ENCODE results near the gene PLS1. TPM values are rescaled to one million over a fixed set of nuclear protein-coding genes. Genes with fewer than 3 reads are reported as not detected.

PLS1 gene
- total RNA-seq, 1 experiment from 2014 or later, result 6.4 TPM

DNA sequence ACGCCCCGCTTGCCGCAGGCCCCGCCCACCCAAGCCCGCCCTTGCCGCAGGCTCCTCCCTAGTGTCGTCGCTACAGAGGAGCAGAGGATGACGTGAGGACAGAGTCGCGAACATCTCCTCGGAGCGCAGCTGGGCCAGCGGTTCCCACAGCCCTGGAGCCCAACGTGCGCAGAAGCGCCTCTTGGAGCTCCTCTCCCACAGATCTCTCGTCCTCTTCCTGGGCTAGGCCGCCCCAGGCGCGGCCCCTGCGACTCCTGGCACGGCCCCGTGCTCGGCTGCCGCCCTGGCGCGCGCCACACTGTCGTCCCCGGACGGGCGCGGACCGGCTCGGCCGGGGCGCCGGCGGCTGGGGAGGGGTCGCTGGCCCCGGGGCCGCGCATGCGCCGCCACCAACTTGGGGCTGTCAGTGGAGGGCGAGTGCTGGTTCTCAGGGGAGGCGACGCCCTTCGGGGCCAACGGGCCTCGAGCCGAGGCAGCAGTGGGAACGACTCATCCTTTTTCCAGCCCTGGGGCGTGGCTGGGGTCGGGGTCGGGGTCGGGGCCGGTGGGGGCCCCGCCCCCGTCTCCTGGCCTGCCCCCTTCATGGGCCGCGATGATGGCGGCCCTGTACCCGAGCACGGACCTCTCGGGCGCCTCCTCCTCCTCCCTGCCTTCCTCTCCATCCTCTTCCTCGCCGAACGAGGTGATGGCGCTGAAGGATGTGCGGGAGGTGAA is 127.9 kb downstream of the PLS1 start, which contains the start of gene TRPC1:
Gene TRPC1 (plus strand): TSS at position 67 of the 714 bp plus-strand sequence. CDS start 526 bp downstream, at position 593.
- CTCF ChIA-PET, result no interaction called here
- Histone ChIP-seq H3K36me3 (ENCODE audit: insufficient read depth, low read length, poor library complexity, severe bottlenecking) (no peaks in the 10 kb centered on the region), H3K4me3 (ENCODE audit: low read depth, low read length, poor library complexity, severe bottlenecking) (peak within 1 kb of the TSS; percentile 58), H3K27me3 (replicated peaks; ENCODE audit: insufficient read depth, low read depth, low read length, poor library complexity) (peaks cover 39% of the 10 kb centered on the region), H3K9me3 (ENCODE audit: low read depth, low read length, poor library complexity, severe bottlenecking) (no peaks in the 10 kb centered on the region), H3K4me1 (ENCODE audit: insufficient read depth, low read length, poor library complexity, severe bottlenecking) (peaks cover 7% of the 10 kb centered on the region), H3K27ac (ENCODE audit: low read depth, low read length, poor library complexity, severe bottlenecking) (no peak within 1 kb of the TSS)
- intact Hi-C loops (cut with micrococcal nuclease; ENCODE audit: unreplicated experiment), result no loop called here
- TF ChIP-seq, protein P1, sequence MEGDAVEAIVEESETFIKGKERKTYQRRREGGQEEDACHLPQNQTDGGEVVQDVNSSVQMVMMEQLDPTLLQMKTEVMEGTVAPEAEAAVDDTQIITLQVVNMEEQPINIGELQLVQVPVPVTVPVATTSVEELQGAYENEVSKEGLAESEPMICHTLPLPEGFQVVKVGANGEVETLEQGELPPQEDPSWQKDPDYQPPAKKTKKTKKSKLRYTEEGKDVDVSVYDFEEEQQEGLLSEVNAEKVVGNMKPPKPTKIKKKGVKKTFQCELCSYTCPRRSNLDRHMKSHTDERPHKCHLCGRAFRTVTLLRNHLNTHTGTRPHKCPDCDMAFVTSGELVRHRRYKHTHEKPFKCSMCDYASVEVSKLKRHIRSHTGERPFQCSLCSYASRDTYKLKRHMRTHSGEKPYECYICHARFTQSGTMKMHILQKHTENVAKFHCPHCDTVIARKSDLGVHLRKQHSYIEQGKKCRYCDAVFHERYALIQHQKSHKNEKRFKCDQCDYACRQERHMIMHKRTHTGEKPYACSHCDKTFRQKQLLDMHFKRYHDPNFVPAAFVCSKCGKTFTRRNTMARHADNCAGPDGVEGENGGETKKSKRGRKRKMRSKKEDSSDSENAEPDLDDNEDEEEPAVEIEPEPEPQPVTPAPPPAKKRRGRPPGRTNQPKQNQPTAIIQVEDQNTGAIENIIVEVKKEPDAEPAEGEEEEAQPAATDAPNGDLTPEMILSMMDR (conservative IDR thresholded peaks at IDR 0.05; ENCODE audit: low read depth, low read length), result no peak
- TF ChIP-seq EZH2 (IDR thresholded peaks at IDR 0.05; ENCODE audit: borderline replicate concordance, low read depth, low read length, poor library complexity, severe bottlenecking), result no peak
- POLR2A ChIA-PET (ENCODE audit: low non-redundant PET), result interaction anchor here (0.6 kb wide), 1 partner anchor 690 kb away, joined by 3 read pairs; no protein-coding TSS in a partner anchor
- no TSS peak for BruUV-seq (replicated peaks)
- DNase-seq (ENCODE audit: low spot score), result peak; percentile 91

DNA sequence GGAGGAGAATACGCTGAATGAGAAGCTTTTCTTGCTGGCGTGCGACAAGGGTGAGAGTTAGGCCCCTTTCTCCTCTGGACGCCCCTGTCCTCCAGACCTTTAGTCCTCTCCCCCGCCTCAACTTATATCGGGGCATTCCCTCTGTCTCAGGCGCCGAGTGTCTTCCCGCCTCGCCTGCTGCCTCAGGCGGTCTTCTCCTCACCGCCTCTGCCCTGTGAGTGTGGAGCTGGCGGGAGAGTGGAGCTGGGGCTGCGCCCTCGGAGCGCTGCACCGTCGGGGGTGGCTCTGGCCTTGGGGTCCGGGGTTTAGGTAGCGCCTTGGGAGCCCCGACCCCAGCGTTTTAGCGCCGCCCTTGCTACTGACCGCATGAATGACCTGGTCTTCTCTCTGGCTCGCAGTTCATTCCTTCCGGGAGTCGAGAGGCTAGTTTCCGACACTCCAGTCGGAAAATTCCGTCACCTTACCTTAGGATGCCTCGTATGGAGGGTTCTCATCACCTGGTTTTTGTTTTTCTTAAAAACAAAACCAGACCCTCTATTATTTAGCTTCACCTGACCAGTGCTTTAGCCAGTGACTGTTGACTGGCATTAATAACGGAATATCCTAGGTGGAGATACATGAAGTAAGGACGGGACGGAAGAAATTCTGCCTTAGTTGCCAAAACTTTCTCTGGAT is 128.6 kb downstream of the PLS1 start:
- Histone ChIP-seq H3K4me1 (ENCODE audit: insufficient read depth, low read length, poor library complexity, severe bottlenecking) (peaks cover 7% of the 10 kb centered on the region), H3K36me3 (ENCODE audit: insufficient read depth, low read length, poor library complexity, severe bottlenecking) (no peaks in the 10 kb centered on the region), H3K27me3 (replicated peaks; ENCODE audit: insufficient read depth, low read depth, low read length, poor library complexity) (peaks cover 39% of the 10 kb centered on the region), H3K4me3 (ENCODE audit: low read depth, low read length, poor library complexity, severe bottlenecking) (peak overlapping the region; percentile 58), H3K9me3 (ENCODE audit: low read depth, low read length, poor library complexity, severe bottlenecking) (no peaks in the 10 kb centered on the region), H3K27ac (ENCODE audit: low read depth, low read length, poor library complexity, severe bottlenecking) (no peak overlapping the region)
- TF ChIP-seq EZH2 (IDR thresholded peaks at IDR 0.05; ENCODE audit: borderline replicate concordance, low read depth, low read length, poor library complexity, severe bottlenecking), result peak; percentile 83
- TF ChIP-seq, protein P1 (conservative IDR thresholded peaks at IDR 0.05; ENCODE audit: low read depth, low read length), result no peak
- BruUV-seq (replicated peaks), result no TSS peak
- CTCF ChIA-PET, result no interaction called here
- POLR2A ChIA-PET (ENCODE audit: low non-redundant PET), result no interaction called here
- intact Hi-C loops (cut with micrococcal nuclease; ENCODE audit: unreplicated experiment), result no loop called here
- DNase-seq (ENCODE audit: low spot score), result peak; percentile 21

DNA sequence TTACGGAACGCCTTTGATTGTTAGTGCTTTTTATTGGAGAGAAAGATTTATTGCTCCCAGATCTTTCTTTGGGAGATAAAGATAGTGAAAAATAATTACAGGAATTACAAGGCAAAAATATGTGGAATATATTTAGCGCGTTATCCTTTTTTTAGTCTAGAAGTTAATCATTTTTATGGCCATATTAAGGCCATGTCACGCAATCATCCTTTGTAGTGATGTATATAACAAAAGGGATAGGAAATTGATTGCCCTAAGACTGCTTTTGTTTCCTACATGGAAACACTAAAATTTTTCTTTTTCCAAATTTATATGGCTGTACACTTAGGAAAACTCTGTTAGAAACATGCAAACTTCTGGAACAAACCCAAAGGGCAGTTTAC is 129.2 kb downstream of the PLS1 start:
- POLR2A ChIA-PET (ENCODE audit: low non-redundant PET), result no interaction called here
- H3K27ac ChIP-seq (ENCODE audit: low read depth, low read length, poor library complexity, severe bottlenecking), result no peak overlapping the region

More for the DNA sequence above, 129.2 kb downstream of the PLS1 start:
- no peaks in the 10 kb centered on the region for H3K36me3 ChIP-seq (ENCODE audit: insufficient read depth, low read length, poor library complexity, severe bottlenecking)
- no peaks in the 10 kb centered on the region for H3K9me3 ChIP-seq (ENCODE audit: low read depth, low read length, poor library complexity, severe bottlenecking)
- peaks cover 39% of the 10 kb centered on the region for H3K27me3 ChIP-seq (replicated peaks; ENCODE audit: insufficient read depth, low read depth, low read length, poor library complexity)
- BruUV-seq (replicated peaks), result TSS peak; percentile 66
- no peak for DNase-seq (ENCODE audit: low spot score)
- H3K4me3 ChIP-seq (ENCODE audit: low read depth, low read length, poor library complexity, severe bottlenecking), result peak overlapping the region; percentile 58
- TF ChIP-seq EZH2 (IDR thresholded peaks at IDR 0.05; ENCODE audit: borderline replicate concordance, low read depth, low read length, poor library complexity, severe bottlenecking), result no peak
- TF ChIP-seq, protein P1 (conservative IDR thresholded peaks at IDR 0.05; ENCODE audit: low read depth, low read length), result no peak
- CTCF ChIA-PET, result no interaction called here
- peaks cover 7% of the 10 kb centered on the region for H3K4me1 ChIP-seq (ENCODE audit: insufficient read depth, low read length, poor library complexity, severe bottlenecking)
- intact Hi-C loops (cut with micrococcal nuclease; ENCODE audit: unreplicated experiment), result no loop called here

Measured in A673 (cell line).